Fibroblast of skin of right biceps (primary cell): Measurements from ENCODE around the gene FMO4.

Experiments used
- DNase-seq: peaks from one replicate; pipeline ENCODE4 v3.0.0-alpha.2; 2013

FMO4 gene

DNA sequence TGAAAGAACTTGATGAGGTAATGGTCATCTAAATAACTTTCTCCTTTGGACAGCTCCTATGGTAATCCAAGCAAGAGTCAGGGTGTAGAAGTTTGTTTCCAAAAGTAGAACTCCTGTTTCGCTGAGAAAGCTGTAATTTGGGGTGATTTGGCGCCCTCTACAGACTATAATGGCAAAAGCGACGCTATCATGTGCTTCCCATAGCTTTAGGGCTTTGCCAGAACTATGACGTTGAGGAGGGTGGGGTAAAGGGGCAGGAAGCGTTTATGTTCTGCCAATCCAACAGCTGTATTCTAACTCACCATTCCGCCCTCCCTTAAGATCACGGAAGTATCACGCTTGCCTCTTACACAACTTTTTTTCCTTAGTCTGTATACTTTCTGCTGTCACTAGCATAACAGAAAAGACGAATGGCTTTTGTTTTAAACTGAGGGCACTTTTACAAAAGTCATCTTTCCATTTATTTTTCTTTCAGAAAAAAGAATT lies at the start of gene FMO4:
Gene FMO4, plus strand, starts transcription at position 349 of the 486 bp plus-strand sequence. CDS start 5,643 bp downstream, outside the sequence.
- peak; percentile 99 for DNase-seq

- no peak for DNase-seq
These were observed 48.3 kb upstream of the FMO4 start for GRCh38 chr1:171265686-171266085.

DNA sequence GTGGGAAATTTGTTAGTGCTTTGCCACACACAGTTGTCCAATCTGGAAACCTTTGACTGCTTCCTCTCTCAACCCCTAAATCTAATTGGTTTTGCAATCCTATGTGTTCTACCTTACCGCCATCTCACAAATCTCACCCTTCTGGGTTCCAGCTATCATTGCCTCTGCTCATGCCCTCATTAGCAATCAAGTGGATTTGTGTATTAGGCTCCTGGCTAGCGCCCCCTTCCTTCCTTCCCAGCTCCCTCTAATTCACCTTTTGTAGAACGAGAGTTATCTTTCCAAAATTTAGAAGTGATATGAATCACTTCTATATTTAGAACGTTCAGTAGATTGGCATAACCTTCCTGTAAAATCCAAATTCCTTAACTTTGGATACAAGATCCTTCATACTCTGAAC lies 47.1 kb upstream of the FMO4 start:
- no peak for DNase-seq

DNA sequence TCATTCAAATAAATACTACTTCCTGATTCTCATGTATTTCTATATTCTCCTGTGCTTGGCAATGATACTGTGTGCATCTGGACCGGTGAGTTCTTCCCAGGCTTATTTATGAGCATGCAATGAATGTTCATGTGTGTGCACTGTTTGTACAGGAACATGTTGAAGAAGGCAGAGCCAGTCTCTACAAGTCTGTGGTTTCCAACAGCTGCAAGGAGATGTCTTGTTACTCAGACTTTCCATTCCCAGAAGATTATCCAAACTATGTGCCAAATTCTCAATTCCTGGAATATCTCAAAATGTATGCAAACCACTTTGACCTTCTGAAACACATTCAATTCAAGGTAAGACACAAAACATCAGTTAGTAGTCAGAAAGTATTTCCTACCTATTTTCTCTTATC lies 46.6 kb upstream of the FMO4 start:
- peak; percentile 83 for DNase-seq

DNA sequence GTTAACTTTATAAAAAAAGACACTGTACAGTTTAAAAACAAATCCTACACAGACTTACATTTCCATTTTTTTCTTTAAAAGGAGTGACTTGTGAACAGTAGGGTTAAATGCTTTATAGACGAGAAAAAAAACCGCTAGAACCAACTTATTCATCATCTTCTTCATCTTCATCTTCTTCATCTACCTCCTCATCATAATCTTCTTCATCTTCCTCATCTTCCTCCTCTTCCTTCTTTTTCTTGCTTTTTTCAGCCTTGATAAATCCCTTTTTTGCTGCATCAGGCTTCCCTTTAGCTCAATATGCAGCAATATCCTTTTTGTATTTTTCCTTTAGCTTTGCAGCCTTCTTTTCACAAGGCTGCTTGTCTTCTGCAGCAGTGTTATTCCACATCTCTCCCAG lies 43.2 kb upstream of the FMO4 start:
- DNase-seq = no peak

DNA sequence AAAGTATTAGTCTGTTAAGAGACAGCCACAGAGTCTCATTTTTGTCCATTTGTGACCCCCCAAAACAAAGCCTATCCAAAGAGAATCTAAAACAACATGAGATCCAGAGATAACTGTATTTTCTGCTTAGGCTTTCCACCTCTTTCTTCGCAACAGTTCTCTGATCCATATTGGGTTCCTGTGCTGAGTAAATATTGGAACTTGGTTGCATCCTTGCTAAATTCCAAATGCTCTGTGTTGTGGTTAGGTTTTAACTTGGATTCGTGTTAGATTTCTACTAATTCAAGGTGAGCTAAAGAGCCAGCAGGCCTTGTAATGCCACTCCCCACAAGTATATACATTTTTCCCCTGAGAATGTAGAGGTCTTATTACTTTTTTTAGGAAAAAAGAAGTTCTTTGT lies 36.4 kb upstream of the FMO4 start:
- DNase-seq = no peak

- DNase-seq = no peak
These were observed 34.7 kb upstream of the FMO4 start for GRCh38 chr1:171279234-171279633.

DNA sequence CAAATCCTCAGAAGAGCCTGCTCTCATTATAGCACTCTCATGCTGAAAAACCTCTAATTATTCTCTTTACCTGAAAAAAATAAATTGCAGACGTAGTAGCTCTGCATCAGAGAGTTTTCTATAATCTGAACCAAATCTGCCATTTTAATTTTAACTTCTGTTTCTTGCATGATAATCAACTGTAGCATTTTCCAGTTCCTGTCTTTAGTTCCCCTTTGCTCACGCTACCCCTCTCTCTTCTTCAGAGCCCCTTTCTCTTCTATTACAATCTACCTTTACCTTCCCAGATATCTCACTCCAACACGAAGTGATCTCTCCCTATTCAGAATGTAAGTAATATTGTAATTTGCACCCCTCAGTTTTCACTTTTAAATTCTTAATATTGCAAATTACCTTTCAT lies 34.3 kb upstream of the FMO4 start:
- DNase-seq = no peak

GRCh38 chr1:171280599-171280998 lies 33.4 kb upstream of the FMO4 start:
- no peak for DNase-seq

GRCh38 chr1:171286032-171286705 lies 27.8 kb upstream of the FMO4 start:
- peak; percentile 35 for DNase-seq

DNA sequence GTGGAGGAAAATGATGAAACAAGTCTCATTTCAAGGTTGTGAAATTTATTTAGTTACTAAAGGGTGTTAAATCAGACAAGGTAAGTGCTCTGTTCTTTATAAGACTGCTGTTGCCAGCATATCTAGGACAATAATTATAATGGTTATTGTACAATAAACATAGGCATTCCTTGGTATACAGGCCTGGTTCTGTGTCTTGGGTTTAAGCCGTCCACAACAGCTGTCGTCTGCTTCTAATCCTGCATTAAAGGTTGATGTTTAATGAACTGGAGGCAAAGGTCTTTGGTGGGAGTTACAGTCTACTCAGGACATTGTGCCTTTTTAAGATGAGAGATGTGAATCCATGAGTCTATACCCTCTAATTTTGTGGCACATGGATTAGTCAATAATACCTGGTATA lies 23.4 kb upstream of the FMO4 start:
- DNase-seq = no peak

DNA sequence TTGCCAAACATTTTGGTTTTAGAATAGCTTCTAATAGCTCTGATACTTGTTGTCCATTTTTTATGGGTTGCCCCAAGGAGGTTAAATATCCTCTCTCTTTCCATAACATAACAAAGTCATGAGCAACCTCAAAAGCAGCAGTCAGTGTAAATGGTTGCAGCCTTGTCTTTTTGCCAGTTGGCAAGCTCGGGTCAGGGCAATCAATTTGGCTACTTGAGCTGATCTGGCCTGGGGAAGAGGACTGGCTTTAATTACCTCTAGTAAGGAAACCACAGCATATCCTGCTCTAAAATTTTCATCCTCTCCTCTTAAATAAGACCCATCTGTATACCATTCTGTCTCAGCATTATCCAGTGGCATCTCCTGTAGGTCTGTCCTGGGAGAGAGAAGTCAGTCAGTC lies 21.2 kb upstream of the FMO4 start:
- DNase-seq = peak; percentile 81

DNA sequence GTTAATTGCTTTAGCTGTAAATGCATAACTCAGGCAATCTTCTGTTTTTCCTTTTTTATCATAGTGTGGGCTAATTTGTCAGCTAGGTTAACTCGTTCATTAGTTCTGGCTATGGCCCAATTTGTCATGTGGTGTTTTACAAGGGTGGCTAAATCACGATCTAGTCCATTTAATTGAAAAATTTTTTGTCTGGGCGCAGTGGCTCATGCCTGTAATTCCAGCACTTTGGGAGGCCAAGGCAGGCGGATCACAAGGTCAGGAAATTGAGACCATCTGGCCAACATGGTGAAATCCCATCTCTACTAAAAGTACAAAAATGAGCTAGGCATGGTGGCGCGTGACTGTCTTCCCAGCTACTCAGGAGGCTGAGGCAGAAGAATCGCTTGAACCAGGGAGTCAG lies 18.6 kb upstream of the FMO4 start:
- peak; percentile 56 for DNase-seq

- DNase-seq = peak; percentile 20
These were observed 18.2 kb upstream of the FMO4 start for GRCh38 chr1:171295821-171296220.

GRCh38 chr1:171296897-171297296 lies 17.1 kb upstream of the FMO4 start:
- peak; percentile 11 for DNase-seq

GRCh38 chr1:171298696-171299095 lies 15.3 kb upstream of the FMO4 start:
- DNase-seq = no peak

DNA sequence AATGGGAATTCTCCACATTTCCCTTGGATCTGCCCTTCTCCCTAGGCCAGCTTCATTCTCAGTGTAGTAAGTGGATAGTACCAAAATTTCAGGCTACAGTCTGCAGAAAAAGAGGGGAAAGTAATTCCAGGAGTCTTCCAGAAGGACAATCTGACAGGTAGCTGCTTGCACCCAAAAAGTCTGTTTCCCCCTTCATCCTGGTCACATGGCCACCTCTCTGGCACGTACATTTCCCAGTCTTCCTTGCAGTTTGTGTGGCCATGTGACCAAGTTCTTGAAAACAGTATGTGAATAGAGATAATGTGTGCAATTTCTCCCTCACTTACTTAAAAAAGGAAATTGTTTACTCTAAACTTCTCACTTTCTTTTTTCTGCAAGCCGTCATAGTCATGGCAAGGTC lies 14.6 kb upstream of the FMO4 start:
- DNase-seq = no peak

DNA sequence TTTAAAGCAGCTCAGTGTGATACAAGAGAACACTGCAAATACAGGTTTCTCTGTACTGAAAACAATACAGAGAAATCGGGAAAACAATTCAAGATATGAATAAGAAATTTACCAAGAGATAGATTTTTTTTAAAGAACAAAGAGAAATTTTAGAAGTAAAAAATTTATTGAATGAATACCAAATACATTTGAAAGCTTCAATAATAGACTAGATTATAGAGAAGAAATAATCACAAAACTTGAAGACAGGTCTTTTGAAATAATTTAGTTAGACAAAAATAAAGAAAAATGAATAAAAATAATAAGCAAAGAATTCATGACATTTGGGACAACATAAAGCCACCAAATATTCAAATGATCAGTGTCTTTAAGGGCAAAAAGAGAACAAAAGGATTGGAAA lies 13.6 kb upstream of the FMO4 start:
- DNase-seq = no peak

- no peak for DNase-seq
These were observed 3.3 kb upstream of the FMO4 start for GRCh38 chr1:171310661-171311087.

DNA sequence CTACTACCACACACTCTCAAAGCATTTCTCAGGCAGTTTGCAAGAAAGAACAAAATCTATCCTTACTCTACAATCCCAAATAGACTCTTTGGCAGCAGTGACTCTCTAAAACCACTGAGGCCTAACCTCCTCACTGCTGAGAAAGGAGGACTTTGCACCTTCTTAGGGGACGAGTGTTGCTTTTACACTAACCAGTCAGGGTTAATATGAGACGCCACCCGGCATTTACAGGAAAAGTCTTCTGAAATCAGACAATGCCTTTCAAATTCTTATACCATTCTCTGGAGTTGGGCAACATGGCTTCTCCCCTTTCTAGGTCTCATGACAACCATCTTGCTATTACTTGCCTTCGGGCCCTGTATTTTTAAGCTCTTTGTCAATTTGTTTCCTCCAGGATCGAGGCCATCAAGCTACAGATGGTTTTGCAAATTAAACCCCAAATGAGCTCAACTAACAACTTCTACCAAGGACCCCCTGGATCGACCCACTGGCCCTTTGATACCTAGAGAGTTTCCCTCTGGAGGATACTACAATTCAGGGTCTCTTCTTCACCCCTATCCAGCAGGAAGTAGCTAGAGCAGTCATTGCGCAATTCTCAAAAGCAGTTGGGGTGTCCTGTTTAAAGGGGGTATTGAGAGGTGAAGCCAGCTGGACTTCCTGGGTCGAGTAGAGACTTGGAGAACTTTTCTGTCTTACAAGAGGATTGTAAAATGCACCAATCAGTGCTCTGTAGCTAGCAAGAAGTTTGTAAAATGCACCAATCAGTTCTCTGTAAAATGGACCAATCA lies 2.0 kb upstream of the FMO4 start:
- DNase-seq = no peak

DNA sequence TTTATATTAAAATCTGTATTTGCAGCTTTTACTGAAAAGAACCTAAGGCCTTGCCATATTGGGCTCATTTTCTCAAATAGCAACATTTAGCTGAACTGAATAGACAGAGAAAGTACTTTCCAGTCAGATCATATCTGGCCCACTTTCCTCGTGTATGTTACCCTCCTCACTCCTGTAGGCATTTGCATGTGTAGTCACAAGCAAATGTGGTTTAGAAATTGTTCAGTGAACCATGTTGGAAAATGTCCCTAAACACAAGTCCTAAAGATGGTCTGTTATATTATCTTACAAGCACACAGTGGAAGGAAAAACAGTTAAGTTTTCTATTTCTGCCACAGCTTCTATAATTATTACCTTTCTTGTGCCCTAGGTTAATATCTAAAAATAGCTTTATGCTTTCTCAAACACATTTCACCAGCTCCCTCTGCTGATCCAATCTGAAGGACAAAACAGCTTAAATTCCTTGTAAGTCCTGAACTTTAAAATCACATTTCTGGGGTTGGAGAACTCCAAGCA lies 606 bp upstream of the FMO4 start:
- no peak for DNase-seq

GRCh38 chr1:171329251-171329650 lies 15.3 kb downstream of the FMO4 start:
- no peak for DNase-seq

DNA sequence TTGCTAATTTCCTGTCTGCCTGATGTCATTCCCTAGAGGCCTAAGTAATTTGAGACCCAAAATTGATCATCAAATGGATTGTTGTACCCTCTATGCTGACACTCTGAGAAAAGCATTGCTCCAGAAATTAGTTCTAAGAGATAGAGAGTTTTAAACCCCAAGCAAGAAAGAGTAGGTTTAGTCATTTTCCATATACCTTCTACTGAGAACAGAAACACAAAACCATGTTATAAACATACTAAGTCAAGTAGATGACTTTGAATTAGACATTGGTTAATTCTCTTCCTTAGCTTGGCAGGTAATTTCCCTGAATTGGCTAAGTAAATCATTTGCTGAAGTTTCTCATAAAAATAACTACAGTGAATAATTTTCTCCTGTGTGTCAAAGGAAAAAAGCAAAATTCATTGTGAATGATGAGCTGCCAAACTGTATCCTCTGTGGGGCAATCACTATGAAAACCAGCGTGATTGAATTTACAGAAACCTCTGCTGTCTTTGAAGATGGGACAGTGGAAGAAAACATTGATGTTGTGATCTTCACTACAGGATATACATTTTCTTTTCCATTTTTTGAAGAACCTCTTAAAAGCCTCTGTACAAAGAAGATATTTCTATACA lies 20.1 kb downstream of the FMO4 start:
- DNase-seq = no peak

DNA sequence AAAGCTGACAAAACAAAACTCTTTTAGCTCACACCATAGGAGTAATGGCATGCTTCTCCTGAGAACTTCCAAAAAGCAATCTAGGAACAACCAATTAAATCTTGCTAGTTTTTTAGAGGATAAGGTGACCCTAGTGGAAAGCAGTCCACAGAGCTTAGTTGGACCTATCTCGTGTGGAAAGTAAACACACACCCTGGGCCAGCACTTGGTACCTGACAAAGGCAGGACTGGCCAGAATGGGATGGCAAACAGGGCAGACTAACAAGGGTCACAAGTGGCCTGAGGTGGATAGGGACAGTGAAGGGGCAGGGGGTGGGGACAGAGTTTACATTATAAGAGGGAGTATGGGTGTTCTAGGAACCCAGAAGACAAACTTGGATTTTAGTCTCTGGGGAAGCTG lies 22.0 kb downstream of the FMO4 start:
- no peak for DNase-seq
